Activated naive CD8-positive, alpha-beta T cell (primary cell): ENCODE data around the gene TNRC6B.
"Not testable (repeated sequence)": the region's sequence is repeated elsewhere in the genome, so short reads cannot be mapped to it uniquely, and the experiment has no call there.

ENCODE experiments used
- H3K27ac Mint-ChIP-seq: one replicate; pipeline ENCODE4 v1.8.0; 2021; ENCODE audit warnings: mixed read lengths
- H3K27me3 Mint-ChIP-seq: one replicate; pipeline ENCODE4 v1.8.0; 2021; ENCODE audit warnings: mixed read lengths
- H3K36me3 Mint-ChIP-seq: one replicate; pipeline ENCODE4 v1.8.0; 2021; ENCODE audit warnings: mixed read lengths
- H3K4me1 Mint-ChIP-seq: one replicate; pipeline ENCODE4 v1.8.0; 2021; ENCODE audit warnings: low read depth, mixed read lengths
- H3K4me3 Mint-ChIP-seq: one replicate; pipeline ENCODE4 v1.8.0; 2021; ENCODE audit warnings: mild to moderate bottlenecking, mixed read lengths
- H3K9me3 Mint-ChIP-seq: one replicate; pipeline ENCODE4 v1.8.0; 2021; ENCODE audit warnings: low read depth, mixed read lengths

Gene TNRC6B, protein sequence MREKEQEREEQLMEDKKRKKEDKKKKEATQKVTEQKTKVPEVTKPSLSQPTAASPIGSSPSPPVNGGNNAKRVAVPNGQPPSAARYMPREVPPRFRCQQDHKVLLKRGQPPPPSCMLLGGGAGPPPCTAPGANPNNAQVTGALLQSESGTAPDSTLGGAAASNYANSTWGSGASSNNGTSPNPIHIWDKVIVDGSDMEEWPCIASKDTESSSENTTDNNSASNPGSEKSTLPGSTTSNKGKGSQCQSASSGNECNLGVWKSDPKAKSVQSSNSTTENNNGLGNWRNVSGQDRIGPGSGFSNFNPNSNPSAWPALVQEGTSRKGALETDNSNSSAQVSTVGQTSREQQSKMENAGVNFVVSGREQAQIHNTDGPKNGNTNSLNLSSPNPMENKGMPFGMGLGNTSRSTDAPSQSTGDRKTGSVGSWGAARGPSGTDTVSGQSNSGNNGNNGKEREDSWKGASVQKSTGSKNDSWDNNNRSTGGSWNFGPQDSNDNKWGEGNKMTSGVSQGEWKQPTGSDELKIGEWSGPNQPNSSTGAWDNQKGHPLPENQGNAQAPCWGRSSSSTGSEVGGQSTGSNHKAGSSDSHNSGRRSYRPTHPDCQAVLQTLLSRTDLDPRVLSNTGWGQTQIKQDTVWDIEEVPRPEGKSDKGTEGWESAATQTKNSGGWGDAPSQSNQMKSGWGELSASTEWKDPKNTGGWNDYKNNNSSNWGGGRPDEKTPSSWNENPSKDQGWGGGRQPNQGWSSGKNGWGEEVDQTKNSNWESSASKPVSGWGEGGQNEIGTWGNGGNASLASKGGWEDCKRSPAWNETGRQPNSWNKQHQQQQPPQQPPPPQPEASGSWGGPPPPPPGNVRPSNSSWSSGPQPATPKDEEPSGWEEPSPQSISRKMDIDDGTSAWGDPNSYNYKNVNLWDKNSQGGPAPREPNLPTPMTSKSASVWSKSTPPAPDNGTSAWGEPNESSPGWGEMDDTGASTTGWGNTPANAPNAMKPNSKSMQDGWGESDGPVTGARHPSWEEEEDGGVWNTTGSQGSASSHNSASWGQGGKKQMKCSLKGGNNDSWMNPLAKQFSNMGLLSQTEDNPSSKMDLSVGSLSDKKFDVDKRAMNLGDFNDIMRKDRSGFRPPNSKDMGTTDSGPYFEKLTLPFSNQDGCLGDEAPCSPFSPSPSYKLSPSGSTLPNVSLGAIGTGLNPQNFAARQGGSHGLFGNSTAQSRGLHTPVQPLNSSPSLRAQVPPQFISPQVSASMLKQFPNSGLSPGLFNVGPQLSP (N-terminal part only)

DNA sequence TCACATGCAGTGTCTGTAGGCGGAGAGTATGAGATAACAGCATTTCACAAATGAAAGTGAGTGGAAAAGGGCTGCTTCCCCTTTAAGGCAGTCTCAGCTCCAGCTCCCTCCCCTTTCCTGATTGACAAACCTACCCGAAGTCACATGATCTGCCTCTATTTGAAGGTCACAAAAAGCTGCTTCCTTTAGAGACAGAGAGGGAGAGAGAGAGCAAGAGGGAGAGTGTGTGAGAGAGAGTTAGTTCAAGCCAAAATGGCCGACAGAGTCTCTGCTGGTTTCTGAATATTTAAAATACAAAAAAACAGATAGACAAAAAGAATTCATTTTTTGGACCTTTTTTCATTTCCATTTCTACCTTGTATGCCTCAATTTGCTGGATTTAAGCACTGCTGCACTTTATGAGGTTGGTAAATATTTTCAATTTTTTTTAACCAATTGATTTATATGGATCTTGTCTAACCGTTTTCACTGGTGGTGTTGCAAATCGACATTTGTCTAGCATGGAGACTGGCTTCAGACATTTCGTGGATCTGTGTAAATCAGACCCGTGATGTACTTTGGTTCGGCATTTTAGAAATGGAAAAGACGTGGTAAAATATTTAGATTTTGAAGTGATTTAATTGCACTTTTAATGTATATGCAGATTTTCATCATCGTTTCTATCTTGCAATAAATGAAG is at the start of gene TNRC6B:
TNRC6B (plus strand) TSS at position 188 of the 679 bp plus-strand sequence; CDS start at position 399, 211 bp downstream.
- H3K27me3 Mint-ChIP-seq = no peaks in the 10 kb centered on the region
- peaks cover 60% of the 10 kb centered on the region for H3K4me1 Mint-ChIP-seq
- no peaks in the 10 kb centered on the region for H3K36me3 Mint-ChIP-seq
- peak within 1 kb of the TSS; percentile 95 for H3K27ac Mint-ChIP-seq
- peak within 1 kb of the TSS; percentile 93 for H3K4me3 Mint-ChIP-seq
- no peaks in the 10 kb centered on the region for H3K9me3 Mint-ChIP-seq

DNA sequence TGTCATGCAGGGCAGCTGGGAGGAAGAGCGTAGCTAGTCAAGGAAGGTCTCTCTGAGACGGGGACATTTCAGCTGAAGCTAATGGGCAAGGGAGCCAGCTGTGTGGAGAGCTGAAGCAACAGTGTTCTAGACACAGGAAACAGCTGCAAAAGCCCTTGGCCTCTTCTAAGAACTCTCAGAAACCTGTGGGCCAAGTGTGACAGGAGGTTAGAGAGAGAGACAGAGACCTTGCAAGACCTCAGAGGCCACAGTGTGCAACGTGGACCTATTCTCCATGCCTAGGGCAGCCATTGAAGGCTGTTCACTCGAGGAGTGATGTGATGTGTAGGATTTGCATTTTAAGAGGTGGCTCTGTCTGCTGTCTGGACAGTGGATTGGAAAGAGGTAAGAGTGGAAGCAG is 48.7 kb upstream of the TNRC6B start:
- H3K27me3 Mint-ChIP-seq = no peaks in the 10 kb centered on the region
- H3K4me1 Mint-ChIP-seq = peaks cover 28% of the 10 kb centered on the region
- peaks cover 18% of the 10 kb centered on the region for H3K36me3 Mint-ChIP-seq
- no peak overlapping the region for H3K4me3 Mint-ChIP-seq
- H3K27ac Mint-ChIP-seq = peak overlapping the region; percentile 82
- H3K9me3 Mint-ChIP-seq = no peaks in the 10 kb centered on the region

DNA sequence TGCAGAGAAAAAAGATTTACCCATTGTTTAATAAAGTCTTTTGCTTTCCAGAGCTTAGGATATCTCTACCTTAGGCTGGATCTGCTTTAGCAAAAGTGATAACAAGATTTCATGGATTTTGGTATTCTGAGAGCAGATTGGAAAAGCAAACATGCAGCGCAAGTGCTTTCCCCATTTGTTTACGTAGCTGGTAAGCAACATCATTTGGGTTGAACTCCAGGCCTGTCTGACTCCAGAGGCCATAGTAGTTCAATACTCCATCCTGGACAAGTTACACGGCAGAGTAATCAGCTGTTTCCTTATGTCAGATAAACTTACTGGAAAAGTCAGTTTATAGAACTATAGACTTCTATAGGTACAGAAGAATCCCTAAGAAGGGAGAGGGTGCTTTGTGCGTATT is 40.6 kb upstream of the TNRC6B start:
- peaks cover 7% of the 10 kb centered on the region for H3K36me3 Mint-ChIP-seq
- no peaks in the 10 kb centered on the region for H3K9me3 Mint-ChIP-seq

DNA sequence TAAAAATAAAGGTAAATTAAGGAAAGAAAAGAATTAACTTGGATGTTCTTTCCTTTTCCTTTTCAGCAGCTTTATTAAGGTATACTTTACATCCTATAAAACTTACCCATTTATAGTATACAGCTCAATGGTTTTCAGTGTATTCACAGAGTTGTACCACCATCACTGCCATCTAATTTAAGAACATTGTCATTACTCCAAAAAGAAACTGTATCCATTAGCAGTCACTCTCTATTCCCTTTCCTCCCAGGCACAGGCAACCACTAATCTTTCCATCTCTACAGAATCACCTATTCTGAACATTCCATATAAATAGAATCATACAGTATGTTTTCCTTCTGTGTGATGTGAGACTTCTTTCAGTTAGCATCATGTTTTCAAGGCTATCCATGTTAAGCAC is 38.9 kb upstream of the TNRC6B start:
- peaks cover 7% of the 10 kb centered on the region for H3K36me3 Mint-ChIP-seq
- peaks cover 10% of the 10 kb centered on the region for H3K4me1 Mint-ChIP-seq
- H3K27me3 Mint-ChIP-seq = no peaks in the 10 kb centered on the region
- H3K27ac Mint-ChIP-seq = no peak overlapping the region
- H3K9me3 Mint-ChIP-seq = no peaks in the 10 kb centered on the region
- H3K4me3 Mint-ChIP-seq = no peak overlapping the region

More for the DNA sequence above, 40.6 kb upstream of the TNRC6B start:
- H3K27ac Mint-ChIP-seq = peak overlapping the region; percentile 29
- H3K4me1 Mint-ChIP-seq = peaks cover 10% of the 10 kb centered on the region
- no peak overlapping the region for H3K4me3 Mint-ChIP-seq
- no peaks in the 10 kb centered on the region for H3K27me3 Mint-ChIP-seq

DNA sequence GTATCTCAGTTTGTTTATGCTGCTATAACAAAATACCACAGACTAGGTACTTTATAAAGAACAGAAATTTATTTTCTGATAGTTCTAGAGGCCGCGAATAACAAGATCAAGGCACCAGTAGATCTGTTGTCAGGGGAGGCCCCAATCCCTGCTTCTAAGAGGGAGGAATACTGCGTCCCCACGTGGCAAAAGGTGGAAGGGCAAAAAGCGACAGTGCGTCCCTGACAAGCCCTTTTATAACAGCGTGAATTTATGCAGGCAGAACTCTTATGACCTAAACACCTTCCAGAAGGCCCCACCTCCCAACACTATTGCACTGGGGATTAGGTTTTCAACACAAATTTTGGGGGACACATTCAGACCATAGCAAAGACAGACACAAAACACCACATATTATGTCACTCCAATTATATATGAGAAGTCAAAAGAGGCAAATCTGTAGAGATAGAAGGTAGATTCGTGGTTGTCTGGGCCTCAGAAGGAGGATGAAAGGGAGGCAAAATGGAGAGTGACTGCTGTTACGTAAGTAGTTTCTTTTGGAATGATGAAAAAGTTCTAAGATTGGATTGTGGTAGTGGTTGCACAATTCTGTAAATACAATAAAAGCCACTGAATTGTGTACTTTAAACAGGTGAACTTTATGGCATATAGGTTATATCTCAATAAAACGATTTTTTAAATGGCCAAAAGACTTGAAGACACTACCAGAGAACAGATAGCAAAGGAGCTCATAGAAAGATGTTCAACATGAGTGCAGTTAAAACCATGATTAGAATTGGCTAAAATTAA is 30.1 kb upstream of the TNRC6B start:
- Mint-ChIP-seq H3K27me3 (no peaks in the 10 kb centered on the region), H3K9me3 (no peaks in the 10 kb centered on the region), H3K36me3 (peaks cover 12% of the 10 kb centered on the region), H3K4me3 (no peak overlapping the region), H3K27ac (peak overlapping the region; percentile 16), H3K4me1 (peaks cover 2% of the 10 kb centered on the region)

DNA sequence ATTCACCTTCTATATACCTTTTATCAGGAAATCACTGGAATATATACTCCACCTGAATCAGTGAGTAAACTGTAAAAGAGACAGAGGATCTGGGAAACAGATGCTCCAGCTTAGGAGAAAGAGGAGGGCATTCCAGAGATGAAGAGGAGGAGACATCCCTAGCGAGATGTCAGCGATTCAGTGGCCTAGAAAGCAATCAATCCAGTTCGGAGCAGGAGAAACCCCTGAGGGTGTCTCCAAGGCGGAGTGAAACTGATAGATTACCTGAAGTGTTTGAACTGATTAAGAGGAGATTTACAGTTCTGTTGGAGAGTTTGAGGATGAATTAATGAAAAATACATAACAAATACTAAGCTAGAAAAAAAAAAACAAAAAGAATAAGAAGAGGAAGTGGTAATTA is 24.5 kb upstream of the TNRC6B start:
- Mint-ChIP-seq H3K4me1 (peaks cover 10% of the 10 kb centered on the region), H3K27me3 (no peaks in the 10 kb centered on the region), H3K36me3 (peaks cover 5% of the 10 kb centered on the region), H3K9me3 (no peaks in the 10 kb centered on the region), H3K4me3 (no peak overlapping the region), H3K27ac (peak overlapping the region; percentile 22)

DNA sequence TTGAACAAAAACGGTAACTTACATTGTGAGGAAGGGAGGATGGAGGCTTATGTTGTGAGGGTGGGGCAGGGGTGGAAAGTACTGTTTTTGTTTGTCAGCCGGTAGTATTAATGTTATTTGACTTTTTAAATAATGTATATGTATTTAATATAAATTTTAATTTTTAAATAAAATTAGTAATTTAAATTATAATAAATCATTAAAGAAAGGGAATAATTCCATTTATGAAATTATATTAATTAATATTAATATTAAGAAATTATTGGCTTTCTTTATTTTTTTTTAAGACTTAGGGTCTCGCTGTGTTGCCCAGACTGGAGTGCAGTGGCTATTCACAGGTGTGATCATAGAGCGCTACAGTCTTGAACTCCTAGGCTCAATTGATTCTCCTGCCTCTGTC is 24.0 kb upstream of the TNRC6B start:
- Mint-ChIP-seq H3K4me3 (no peak overlapping the region), H3K27ac (peak overlapping the region; percentile 22), H3K27me3 (no peaks in the 10 kb centered on the region), H3K4me1 (peaks cover 10% of the 10 kb centered on the region), H3K36me3 (peaks cover 5% of the 10 kb centered on the region), H3K9me3 (no peaks in the 10 kb centered on the region)

DNA sequence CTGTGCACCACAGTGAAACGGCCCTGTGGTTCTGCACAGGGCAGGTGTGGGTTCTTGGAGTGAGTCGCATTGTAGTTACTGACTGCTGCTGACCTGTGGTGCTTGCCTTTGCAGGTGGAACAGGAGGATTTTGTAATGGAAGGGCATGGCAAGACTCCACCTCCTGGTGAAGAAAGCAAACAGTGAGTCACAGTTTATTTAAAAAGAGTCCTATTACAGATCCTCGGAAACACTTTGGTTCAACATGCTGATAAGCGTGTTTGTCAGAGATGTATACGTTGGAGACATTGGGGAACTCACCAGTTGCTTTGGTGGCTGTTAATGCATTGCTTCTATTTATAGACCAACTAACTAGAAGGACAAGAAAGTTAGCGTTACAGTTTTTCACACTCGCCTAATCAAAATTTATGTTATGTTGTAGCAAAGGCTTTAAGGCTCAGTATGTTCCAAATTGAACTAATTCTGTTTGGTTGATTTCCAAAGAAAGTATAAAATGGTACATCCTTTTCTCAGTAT is 21.7 kb upstream of the TNRC6B start:
- H3K36me3 Mint-ChIP-seq = no peaks in the 10 kb centered on the region
- H3K4me1 Mint-ChIP-seq = peaks cover 10% of the 10 kb centered on the region
- no peak overlapping the region for H3K4me3 Mint-ChIP-seq
- peak overlapping the region; percentile 58 for H3K27ac Mint-ChIP-seq
- H3K27me3 Mint-ChIP-seq = no peaks in the 10 kb centered on the region
- no peaks in the 10 kb centered on the region for H3K9me3 Mint-ChIP-seq

DNA sequence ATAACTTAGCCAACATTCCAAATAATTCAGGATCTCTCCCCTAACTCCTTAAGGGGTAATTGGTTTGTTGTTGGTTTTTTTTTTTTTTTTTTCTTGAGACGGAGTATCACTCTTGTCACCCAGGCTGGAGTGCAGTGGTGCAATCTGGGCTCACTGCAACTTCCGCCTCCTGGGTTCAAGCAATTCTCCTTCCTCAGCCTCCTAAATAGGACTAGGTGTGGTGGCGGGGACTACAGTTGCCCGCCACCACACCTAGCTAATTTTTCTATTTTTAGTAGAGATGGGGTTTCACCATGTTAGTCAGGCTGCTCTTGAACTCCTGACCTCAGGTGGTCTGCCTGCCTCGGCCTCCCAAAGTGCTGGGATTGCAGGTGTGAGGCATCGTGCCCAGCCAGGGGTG is 21.0 kb upstream of the TNRC6B start:
- H3K4me1 Mint-ChIP-seq = peaks cover 11% of the 10 kb centered on the region
- not testable (repeated sequence) for H3K27me3 Mint-ChIP-seq, H3K27ac Mint-ChIP-seq, H3K9me3 Mint-ChIP-seq, H3K4me3 Mint-ChIP-seq, H3K36me3 Mint-ChIP-seq

DNA sequence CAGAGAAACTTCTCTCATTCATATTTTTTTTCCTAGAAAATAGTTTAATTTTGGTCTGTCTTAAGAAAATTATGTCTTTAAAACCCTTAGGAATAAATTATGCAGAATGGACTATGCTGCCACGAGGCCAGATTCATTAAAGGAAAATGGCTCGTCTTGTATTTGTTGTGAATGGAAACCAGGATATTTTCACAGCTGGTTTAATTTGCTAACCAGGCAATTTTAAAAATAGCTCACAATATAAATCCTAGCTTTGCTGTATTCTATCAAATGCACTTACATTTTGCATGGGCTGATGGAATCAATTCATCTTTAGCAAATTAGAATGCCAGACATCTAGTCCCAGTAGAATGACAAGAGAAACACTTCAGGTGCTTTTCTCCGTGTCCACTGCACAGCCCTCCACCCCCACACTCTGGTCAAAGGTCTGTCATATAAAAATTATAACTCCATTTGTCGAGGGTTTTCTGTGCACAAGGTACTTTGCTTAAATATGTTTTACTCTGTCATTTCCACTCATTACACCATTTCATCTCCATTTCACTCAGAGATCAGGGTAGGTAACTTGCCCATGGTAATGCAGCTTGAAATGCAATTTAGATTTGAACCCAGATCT is 20.3 kb upstream of the TNRC6B start:
- H3K4me1 Mint-ChIP-seq = peaks cover 11% of the 10 kb centered on the region
- H3K27ac Mint-ChIP-seq = peak overlapping the region; percentile 58
- no peaks in the 10 kb centered on the region for H3K9me3 Mint-ChIP-seq
- H3K4me3 Mint-ChIP-seq = no peak overlapping the region
- no peaks in the 10 kb centered on the region for H3K27me3 Mint-ChIP-seq
- H3K36me3 Mint-ChIP-seq = no peaks in the 10 kb centered on the region

DNA sequence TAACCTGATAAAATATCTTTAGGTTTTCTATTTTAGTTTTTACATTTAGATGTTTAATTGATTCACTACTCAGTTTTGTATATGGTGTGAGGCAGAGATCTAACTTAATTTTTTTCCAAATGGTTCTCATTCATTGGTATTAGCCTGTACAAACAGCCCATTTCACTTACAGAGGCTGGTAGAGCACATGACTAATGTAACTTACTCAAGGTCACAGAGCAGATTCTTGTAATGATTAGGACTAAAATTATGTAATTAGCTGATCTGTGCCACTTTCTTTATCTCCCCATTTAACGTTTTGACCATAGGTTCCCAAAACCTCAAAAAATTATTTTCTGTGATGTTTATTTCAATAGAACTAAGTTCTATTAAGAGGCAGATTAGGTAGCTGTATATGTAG is 16.5 kb upstream of the TNRC6B start:
- Mint-ChIP-seq H3K9me3 (no peaks in the 10 kb centered on the region), H3K27me3 (no peaks in the 10 kb centered on the region), H3K27ac (peak overlapping the region; percentile 54), H3K4me1 (peaks cover 9% of the 10 kb centered on the region), H3K4me3 (no peak overlapping the region), H3K36me3 (peaks cover 6% of the 10 kb centered on the region)

DNA sequence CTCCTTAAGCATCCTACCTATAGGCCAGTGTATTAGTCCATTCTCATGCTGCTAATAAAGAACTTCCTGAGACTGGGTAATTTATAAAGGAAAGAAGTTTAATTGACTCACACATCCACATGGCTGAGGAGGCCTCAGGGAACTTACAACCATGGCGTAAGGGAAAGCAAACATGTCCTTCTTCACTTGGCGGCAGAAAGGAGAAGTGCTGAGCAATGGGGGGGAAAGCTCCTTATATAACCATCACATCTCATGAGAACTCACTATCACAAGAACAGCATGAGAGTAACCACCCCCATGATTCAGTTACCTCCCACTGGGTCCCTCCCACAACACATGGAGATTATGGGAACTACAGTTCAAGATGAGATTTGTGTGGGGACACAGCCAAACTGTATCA is 12.2 kb upstream of the TNRC6B start:
- H3K9me3 Mint-ChIP-seq, H3K4me3 Mint-ChIP-seq: not testable (repeated sequence)

DNA sequence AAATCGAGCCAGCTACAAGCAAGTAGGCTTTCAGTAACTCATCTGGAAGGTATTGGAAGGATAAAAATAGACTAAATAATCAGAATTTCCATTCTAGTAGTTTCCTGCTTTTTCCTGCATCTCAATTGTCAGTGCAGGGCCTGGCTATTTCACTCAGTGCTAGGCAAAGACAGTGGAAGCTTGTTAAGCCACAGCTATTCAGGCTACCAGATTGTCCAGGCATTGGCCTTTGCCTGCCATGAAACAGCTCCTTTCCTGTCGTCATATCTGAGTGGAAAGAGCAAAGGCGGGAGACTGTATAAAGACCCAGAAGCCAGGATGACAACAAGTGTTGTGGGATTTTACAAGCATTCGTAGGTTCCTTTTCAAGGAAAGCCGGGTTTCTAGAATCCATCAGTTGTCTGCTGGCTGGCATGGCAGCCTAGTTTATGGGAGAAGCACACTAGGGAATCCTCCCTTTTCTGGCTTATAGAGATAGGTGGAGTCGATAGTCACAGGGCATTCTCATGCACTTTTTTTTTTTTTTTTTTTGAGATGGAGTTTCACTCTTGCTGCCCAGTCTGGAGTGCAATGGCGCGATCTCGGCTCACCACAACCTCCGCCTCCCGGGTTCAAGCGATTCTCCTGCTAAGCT is 2.0 kb upstream of the TNRC6B start:
- peak overlapping the region; percentile 68 for H3K4me3 Mint-ChIP-seq
- no peaks in the 10 kb centered on the region for H3K9me3 Mint-ChIP-seq
- H3K27ac Mint-ChIP-seq = peak overlapping the region; percentile 95
- peaks cover 55% of the 10 kb centered on the region for H3K4me1 Mint-ChIP-seq
- H3K27me3 Mint-ChIP-seq = no peaks in the 10 kb centered on the region
- H3K36me3 Mint-ChIP-seq = no peaks in the 10 kb centered on the region

More for the DNA sequence above, 12.2 kb upstream of the TNRC6B start:
- not testable (repeated sequence) for H3K36me3 Mint-ChIP-seq, H3K27me3 Mint-ChIP-seq
- Mint-ChIP-seq H3K4me1 (peaks cover 14% of the 10 kb centered on the region), H3K27ac (peak overlapping the region; percentile 22)
